ENCODE data around the gene CDC25C. TPM values are rescaled to one million over a fixed set of nuclear protein-coding genes. Genes with fewer than 3 reads are reported as not detected.

Gene CDC25C
- total and polyA plus RNA-seq, 9 of the 15 experiments (the other 6 are each of a cell fraction or from before 2014, with no cell fraction given): 19.1 to 63.7 (median 31.9) TPM

DNA sequence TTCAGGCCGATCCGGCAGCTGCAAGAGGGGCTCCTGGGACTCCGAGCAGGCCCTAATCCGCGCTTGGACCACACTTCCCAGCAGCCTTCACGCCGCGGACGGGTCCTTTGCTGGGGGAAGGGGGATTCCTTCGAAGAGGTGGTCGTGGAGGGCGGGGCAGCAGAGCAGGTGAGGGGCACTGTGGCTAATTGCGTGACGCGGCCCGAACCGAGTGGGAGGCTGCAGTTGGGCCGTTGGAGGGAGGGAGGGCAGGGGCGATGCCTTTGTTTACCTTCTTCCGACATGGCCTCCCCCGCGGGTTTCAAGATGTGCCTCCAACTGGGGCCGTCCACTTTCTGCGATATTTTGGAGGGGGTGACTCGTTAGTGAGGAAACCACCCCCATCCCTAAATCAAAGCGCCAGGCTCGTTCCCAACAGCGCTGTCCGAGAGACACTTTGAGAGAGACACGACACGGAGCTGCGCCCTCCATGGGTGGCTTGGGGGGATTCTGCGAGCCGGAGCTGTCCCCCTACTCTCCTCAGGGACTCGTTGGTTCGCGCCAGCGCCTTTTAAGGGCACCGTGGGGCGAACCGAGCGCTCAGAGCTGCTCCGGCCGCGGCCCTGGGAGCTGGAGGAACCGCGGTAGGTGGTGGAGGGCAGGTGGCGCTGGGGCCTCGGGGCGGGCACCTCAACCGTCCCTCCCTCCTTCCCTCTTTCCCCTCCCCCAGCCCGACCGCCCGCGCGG, 6.2 kb upstream of the CDC25C start, which contains the start of gene FAM53C (continued):
- TF ChIP-seq, protein P1, sequence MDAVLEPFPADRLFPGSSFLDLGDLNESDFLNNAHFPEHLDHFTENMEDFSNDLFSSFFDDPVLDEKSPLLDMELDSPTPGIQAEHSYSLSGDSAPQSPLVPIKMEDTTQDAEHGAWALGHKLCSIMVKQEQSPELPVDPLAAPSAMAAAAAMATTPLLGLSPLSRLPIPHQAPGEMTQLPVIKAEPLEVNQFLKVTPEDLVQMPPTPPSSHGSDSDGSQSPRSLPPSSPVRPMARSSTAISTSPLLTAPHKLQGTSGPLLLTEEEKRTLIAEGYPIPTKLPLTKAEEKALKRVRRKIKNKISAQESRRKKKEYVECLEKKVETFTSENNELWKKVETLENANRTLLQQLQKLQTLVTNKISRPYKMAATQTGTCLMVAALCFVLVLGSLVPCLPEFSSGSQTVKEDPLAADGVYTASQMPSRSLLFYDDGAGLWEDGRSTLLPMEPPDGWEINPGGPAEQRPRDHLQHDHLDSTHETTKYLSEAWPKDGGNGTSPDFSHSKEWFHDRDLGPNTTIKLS (IDR thresholded peaks at IDR 0.05; ENCODE audit: borderline replicate concordance, low read depth): peak; percentile 89
- TF ChIP-seq, protein P2, sequence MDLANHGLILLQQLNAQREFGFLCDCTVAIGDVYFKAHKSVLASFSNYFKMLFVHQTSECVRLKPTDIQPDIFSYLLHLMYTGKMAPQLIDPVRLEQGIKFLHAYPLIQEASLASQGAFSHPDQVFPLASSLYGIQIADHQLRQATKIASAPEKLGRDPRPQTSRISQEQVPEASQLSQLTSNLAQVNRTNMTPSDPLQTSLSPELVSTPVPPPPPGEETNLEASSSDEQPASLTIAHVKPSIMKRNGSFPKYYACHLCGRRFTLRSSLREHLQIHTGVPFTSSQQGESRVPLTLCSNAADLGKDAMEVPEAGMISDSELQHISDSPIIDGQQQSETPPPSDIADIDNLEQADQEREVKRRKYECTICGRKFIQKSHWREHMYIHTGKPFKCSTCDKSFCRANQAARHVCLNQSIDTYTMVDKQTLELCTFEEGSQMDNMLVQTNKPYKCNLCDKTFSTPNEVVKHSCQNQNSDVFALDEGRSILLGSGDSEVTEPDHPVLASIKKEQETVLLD (IDR thresholded peaks at IDR 0.05): no peak
- TF ChIP-seq, protein P3, sequence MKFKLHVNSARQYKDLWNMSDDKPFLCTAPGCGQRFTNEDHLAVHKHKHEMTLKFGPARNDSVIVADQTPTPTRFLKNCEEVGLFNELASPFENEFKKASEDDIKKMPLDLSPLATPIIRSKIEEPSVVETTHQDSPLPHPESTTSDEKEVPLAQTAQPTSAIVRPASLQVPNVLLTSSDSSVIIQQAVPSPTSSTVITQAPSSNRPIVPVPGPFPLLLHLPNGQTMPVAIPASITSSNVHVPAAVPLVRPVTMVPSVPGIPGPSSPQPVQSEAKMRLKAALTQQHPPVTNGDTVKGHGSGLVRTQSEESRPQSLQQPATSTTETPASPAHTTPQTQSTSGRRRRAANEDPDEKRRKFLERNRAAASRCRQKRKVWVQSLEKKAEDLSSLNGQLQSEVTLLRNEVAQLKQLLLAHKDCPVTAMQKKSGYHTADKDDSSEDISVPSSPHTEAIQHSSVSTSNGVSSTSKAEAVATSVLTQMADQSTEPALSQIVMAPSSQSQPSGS (CRISPR knock-in tag; IDR thresholded peaks at IDR 0.05): peak; percentile 74; the same call in 1 of the 2 replicates
- peak; percentile 98 for TF ChIP-seq MTA3 (IDR thresholded peaks at IDR 0.05; ENCODE audit: borderline replicate concordance)
- TF ChIP-seq, protein P4, sequence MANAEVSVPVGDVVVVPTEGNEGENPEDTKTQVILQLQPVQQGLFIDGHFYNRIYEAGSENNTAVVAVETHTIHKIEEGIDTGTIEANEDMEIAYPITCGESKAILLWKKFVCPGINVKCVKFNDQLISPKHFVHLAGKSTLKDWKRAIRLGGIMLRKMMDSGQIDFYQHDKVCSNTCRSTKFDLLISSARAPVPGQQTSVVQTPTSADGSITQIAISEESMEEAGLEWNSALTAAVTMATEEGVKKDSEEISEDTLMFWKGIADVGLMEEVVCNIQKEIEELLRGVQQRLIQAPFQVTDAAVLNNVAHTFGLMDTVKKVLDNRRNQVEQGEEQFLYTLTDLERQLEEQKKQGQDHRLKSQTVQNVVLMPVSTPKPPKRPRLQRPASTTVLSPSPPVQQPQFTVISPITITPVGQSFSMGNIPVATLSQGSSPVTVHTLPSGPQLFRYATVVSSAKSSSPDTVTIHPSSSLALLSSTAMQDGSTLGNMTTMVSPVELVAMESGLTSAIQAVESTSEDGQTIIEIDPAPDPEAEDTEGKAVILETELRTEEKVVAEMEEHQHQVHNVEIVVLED (CRISPR knock-in tag; IDR thresholded peaks at IDR 0.05): no peak; the same call in 1 of the 2 replicates
- peak; percentile 67; the same call in 1 of the 2 replicates for TF ChIP-seq ZBTB7A (IDR thresholded peaks at IDR 0.05; ENCODE audit: borderline replicate concordance, control insufficient read depth, low read depth, low read length)
- no peak for TF ChIP-seq HNRNPLL (IDR thresholded peaks at IDR 0.05; ENCODE audit: low read depth, low read length, poor library complexity, severe bottlenecking)
- peak; percentile 58; the same call in 1 of the 2 replicates for TF ChIP-seq SRSF1 (IDR thresholded peaks at IDR 0.05; ENCODE audit: low read depth, low read length)
- no peak for TF ChIP-seq GATAD2B (IDR thresholded peaks at IDR 0.05; ENCODE audit: borderline replicate concordance)
- TF ChIP-seq ZNF165 (CRISPR knock-in tag; IDR thresholded peaks at IDR 0.05; ENCODE audit: borderline replicate concordance): no peak
- TF ChIP-seq, protein P5, sequence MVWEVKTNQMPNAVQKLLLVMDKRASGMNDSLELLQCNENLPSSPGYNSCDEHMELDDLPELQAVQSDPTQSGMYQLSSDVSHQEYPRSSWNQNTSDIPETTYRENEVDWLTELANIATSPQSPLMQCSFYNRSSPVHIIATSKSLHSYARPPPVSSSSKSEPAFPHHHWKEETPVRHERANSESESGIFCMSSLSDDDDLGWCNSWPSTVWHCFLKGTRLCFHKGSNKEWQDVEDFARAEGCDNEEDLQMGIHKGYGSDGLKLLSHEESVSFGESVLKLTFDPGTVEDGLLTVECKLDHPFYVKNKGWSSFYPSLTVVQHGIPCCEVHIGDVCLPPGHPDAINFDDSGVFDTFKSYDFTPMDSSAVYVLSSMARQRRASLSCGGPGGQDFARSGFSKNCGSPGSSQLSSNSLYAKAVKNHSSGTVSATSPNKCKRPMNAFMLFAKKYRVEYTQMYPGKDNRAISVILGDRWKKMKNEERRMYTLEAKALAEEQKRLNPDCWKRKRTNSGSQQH (CRISPR knock-in tag; IDR thresholded peaks at IDR 0.05): 0 out of 2 replicates have a peak, but pooled peaks have one; percentile 51
- TF ChIP-seq, protein P6, sequence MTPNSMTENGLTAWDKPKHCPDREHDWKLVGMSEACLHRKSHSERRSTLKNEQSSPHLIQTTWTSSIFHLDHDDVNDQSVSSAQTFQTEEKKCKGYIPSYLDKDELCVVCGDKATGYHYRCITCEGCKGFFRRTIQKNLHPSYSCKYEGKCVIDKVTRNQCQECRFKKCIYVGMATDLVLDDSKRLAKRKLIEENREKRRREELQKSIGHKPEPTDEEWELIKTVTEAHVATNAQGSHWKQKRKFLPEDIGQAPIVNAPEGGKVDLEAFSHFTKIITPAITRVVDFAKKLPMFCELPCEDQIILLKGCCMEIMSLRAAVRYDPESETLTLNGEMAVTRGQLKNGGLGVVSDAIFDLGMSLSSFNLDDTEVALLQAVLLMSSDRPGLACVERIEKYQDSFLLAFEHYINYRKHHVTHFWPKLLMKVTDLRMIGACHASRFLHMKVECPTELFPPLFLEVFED (CRISPR knock-in tag; conservative IDR thresholded peaks at IDR 0.05): peak; percentile 33; the same call in 1 of the 2 replicates
- TF ChIP-seq, protein P7, sequence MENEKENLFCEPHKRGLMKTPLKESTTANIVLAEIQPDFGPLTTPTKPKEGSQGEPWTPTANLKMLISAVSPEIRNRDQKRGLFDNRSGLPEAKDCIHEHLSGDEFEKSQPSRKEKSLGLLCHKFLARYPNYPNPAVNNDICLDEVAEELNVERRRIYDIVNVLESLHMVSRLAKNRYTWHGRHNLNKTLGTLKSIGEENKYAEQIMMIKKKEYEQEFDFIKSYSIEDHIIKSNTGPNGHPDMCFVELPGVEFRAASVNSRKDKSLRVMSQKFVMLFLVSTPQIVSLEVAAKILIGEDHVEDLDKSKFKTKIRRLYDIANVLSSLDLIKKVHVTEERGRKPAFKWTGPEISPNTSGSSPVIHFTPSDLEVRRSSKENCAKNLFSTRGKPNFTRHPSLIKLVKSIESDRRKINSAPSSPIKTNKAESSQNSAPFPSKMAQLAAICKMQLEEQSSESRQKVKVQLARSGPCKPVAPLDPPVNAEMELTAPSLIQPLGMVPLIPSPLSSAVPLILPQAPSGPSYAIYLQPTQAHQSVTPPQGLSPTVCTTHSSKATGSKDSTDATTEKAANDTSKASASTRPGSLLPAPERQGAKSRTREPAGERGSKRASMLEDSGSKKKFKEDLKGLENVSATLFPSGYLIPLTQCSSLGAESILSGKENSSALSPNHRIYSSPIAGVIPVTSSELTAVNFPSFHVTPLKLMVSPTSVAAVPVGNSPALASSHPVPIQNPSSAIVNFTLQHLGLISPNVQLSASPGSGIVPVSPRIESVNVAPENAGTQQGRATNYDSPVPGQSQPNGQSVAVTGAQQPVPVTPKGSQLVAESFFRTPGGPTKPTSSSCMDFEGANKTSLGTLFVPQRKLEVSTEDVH (IDR thresholded peaks at IDR 0.05; ENCODE audit: low read depth, partially characterized antibody): no peak

Data from K562 (cell line).